Stimulated activated CD8-positive, alpha-beta memory T cell treated with anti-CD3 and anti-CD28 coated beads, Interleukin-15, amount 100 ng/mL, for 48 hours (primary cell): ENCODE results near the gene LMF2.
"Not testable (repeated sequence)": the region's sequence is repeated elsewhere in the genome, so short reads cannot be mapped to it uniquely, and the experiment has no call there.

ENCODE experiments used
- DNase-seq, 2 donors: peaks; one replicate each; pipeline ENCODE4 v3.0.0-alpha.2; 2020; ENCODE audit warnings: low read depth in 2 of 2

LMF2 gene

DNA sequence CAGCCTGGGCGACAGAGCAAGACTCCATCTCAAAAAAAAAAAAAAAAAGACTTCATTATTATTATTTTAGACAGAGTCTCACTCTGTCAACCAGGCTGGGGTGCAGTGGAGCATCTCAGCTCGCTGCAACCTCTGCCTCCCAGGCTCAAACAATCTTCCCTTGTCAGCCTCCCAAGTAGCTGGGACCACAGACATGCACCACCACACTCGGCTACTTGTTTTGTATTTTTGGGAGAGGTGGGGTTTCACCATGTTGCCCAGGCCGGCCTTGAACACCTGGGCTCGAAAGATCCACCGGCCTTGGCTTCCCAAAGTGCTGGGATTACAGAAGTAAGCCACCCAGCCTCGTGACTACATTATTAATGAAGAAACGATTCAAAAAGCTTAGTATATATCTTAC lies 27.6 kb upstream of the LMF2 start:
- no peak for DNase-seq

DNA sequence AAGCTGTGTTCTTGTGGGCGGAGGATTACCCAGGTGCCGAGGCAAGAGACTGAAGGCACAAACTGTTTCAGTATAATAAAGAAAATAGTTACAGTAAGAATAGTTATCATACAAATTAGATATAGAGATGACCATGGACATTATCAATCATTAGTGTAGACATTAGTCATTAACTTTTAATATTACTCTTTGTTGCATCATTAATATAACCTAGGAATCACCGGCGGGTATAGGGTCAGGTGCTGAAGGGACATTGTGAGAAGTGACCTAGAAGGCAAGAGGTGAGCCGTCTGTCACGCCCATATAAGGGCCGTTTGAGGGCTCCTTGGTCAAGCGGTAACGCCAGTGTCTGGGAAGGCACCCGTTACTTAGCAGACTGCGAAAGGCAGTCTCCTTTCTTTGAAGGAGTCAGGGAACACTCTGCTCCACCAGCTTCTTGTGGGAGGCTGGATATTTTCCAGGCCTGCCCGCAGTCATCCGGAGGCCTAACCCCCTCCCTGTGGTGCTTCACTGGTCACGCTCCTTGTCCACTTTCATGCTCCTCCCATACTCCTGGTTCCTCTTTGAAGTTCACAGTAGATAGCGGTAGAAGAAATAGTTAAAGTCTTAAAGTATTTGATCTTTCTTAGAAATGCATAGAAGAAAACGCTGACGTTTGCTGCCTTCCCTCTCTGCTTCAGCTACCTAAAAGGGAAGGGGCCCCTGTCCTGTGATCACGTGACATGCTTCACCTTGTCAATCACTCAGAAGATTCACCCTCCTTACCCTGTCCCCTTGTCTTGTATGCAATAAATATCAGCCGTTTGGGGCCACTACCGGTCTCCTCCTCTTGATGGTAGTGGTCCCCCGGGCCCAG lies 26.6 kb upstream of the LMF2 start:
- not testable (repeated sequence) for DNase-seq

DNA sequence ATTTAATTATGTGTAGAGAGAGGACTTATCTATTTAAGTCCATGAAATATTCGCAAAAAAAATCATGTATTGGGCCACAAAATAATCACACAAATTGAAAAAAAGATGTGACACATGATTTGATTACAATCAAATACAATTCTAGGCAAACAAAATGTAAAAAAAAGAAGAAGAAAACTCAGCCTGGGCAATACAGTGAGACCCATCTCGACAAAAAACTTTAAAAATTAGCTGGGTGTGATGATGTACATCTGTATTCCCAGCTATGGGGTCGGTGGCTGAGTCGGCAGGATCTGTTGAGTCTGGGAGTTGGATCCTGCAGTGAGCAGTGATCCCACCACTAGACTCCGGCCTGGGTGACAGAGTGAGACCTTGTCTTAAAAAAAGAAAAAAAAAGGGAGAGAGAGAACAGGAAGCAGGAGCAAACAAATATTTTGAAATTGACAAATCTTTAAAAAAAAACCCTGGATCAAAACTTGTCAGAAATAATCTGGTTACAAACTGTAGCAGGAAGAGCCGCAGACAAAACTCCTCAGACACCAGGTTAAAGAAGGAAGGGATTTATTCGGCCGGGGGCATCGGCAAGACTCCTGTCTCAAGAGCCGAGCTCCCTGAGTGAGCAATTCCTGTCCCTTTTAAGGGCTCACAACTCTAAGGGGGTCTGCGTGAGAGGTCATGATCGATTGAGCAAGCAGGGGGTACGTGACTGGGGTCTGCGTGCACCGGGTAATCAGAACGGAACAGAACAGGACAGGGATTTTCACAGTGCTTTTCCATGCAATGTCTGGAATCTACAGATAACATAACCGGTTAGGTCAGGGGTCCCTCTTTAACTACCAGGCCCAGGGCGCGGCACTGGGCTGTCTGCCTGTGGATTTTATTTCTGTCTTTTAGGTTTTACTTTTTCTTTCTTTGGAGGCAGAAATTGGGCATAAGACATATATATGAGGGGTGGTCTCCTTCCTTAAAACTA lies 25.6 kb upstream of the LMF2 start:
- no peak for DNase-seq

DNA sequence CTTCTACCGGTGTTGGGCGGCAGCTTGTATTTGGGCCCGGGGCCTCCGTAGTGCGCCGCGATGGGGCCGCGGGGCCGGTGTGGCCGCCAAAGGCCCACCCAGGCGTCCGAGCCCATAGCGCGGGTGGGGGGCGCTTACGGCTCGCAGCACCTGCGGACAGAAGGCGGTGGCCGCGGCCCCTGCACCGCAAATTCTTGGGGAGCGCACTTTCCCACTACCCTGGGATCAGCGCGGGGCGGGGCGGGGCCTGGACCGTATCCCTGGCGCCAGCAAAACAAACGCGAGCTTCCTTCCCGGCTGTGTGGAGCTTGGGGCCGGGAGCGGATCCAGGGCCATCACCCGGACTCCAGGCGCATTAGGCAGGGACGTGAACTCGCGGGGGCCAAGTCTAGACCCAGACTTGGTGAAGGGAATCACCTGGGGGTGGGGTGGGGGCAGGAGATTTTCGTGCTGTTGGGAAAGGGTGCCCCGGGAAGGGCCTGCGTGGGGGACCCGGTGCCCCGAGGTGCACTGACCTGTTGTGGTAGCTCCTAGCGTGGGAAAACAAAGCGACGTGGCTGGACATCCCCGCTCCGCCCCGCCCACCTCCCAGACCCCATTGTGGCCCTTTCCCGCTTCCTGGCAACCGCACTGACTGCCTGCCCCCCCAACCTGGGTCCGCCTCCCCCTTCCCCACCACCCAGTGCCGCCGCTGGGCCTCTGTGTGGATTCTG lies 24.6 kb upstream of the LMF2 start:
- DNase-seq = no peak

DNA sequence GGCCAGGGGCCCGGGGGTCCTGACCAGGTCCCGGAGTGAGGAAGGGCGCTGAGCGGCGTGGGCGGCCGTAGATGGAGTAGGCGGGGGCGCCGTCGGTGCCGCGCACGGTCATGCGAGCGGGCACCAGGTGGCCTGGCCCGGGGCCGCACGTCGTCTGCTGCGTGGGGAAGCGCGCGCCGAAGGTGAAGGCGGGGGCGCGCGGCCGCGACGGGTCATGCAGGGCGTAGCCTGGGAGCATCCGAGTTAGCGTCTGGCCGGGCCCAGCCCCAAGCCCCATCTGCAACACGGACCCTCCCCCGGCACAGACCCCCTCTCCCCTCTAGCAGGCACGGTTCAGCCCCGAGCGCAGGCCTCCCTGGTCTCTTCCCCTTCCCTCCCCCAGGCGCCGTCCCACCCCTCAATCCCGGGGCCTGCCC lies 24.1 kb upstream of the LMF2 start:
- DNase-seq = peak in 1 of 2 donors; percentile 73

DNA sequence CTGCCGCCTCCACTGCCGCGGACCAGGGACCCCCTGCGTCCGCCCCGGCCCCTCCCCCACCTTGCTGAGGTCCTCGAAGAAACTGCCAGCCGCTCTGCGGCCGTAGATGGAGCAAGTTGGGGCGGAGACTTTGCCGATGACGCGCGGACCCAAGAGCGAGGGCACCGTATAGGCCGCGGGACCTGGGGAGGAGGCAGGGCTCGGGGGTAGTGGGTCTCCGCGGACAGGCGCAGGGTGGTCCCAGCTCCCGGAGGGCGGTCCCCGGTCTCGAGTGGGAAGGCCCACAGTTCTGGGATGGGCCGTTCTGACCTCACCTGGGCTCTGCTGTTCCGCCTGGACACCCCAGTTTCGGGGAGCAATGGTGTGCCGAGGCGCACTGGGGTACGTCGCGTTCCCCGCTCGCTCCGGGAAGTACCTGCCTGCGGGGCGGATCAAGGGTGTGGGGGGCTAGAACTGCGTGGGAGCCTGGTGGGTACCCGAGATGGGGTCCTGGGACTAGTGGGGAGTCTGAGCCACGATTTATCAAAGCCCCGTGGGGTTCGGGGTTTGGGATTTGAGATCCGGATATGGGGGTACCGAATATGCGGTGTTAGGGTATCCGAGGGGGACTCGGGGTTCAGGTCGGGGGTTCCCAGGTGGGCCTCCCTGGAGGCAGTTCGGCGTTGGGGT lies 23.5 kb upstream of the LMF2 start:
- peak; percentile 75 to 81 for DNase-seq

DNA sequence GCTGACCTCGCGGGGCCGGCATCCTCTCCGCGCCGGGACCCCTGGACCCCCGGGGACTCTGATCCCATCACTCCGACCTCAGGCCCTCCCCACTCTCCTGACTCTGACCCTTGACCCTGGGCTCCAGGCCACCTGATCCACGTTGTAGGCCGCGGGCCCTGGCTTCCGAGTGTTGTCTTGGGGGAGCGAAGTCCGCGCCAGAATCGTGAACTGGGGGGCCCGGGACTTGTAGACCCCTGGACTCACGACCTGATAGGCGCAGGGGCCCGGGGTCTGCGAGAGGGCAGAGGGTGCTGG lies 23.0 kb upstream of the LMF2 start:
- DNase-seq = no peak

DNA sequence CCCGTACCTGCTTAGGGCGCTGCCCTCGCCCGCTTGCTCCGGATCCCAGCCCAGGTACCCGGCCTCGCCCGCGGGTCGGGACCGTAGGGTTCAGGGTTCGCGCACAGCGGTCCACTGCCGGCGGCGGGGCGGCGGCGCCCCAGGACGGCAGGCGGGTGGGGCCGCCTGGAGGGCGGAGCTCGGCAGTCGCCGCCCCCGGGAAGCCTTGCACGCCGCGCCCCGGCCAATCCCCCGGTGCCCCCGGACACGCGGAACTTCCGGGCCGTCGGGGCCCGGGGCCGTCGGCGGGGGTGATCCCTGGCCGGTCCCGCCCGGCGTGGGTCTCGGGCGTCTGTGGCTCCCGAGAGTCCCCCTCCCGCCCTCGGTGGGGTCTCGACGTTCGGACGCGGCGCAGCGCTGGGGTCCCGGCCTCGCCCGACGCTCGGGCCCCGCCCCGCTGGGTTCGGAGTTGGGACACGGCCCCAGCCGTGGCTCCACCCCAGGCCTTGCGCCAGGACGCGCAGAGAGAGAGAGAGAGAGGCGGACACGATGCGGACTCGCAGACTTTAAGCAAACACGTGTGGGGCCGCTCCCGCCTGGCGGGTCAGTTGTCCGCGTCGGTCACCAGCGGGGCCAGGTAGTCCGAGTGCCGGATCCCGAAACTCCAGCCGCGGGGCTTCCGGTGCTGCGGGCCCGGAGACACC lies 22.5 kb upstream of the LMF2 start, which contains the start of gene TYMP:
Gene TYMP, minus strand, starts transcription at position 116 of the 683 bp plus-strand sequence. CDS start 303 bp downstream, outside the sequence.
- peak in 1 of 2 donors; percentile 67 for DNase-seq

DNA sequence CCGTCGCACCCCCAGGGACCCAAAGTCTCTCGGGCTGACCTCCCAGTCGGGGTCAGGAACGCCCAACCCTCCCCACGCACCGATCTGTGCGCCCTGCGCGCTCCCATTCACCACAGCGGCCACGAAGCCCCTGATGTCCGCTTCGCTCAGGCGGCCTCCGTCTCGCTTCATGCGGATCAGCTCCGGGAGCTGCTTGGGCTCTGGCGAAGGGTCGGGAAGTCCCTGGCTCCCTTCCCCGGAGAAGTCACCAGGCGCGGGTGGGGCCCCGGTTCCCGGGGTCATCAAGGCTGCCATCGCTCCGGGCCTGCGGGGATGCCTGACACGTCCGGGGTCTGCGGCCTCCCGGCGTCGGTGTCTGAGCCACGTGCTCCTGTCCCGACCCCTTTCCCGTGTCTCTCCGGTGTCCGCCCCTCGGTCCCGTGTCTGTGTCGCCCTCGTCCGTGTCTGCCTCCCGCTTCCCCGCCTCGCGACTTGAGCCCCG lies 22.0 kb upstream of the LMF2 start:
- DNase-seq = no peak

DNA sequence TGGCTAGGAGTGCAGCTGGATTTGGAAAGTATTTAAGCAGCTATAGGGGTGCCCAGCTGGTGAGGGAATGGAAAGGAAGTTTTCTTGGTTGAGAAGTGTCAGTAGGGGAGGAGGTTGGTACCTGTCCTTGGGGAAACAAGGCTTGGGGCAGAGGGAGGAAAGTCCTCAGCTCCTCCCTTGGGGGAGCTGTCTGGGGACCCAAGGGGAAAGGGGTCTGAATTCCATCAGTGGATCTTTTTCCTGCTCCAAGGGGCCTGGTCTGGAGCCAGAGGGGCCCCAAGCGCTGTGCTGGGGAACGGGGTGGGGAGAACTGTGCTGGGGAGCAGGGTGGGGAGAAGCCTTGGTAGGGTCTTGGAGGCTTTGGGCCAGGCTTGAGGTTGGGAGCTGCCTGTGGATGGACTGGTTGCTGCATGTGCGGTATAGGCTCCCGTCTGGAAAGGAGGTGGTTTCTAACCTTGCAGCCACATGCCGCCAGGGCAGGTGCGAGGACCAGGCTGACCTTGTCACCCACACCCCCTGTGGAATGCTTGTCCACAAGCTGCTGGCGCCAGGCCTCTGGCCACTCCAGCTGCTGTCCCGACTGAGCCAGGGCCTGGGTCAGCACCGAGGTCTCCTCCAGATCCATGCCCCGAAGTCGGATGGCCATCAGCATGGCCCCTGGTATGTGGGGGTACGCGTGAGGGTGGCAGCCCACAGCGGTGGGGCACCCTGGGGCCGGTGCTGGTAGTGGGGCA lies 21.3 kb upstream of the LMF2 start:
- DNase-seq = no peak

DNA sequence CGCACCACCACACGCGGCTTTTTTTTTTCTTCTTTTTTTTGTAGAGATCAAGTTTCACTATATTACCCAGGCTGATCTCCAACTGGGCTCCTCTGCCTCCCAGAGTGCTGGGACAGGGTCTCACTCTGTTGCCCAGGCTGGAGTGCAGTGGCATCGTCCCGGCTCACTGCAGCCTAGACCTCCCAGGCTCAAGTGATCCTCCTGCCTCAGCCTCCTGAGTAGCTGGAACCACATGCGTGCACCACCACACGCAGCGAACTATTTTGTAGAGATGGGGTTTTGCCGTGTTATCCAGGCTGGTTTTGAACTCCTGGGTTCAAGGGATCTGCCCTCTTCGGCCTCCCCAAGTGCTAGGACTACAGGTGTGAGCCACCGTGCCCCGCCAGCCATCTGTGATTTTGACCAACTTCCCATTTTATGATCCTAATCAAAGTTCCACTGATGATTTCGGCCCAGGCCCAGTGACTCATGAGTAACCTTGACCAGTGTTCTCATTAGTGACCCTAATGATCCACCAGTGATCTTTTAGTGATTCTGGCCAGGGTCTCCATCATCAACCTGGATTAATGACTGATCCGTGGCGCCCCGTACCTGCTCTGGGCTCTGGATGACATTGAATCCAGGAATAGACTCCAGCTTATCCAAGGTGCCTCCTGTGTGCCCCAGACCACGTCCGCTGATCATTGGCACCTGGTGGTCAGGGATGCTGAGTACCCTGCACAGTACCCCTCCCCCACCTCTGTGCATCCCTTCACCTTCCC lies 20.6 kb upstream of the LMF2 start:
- DNase-seq = no peak

DNA sequence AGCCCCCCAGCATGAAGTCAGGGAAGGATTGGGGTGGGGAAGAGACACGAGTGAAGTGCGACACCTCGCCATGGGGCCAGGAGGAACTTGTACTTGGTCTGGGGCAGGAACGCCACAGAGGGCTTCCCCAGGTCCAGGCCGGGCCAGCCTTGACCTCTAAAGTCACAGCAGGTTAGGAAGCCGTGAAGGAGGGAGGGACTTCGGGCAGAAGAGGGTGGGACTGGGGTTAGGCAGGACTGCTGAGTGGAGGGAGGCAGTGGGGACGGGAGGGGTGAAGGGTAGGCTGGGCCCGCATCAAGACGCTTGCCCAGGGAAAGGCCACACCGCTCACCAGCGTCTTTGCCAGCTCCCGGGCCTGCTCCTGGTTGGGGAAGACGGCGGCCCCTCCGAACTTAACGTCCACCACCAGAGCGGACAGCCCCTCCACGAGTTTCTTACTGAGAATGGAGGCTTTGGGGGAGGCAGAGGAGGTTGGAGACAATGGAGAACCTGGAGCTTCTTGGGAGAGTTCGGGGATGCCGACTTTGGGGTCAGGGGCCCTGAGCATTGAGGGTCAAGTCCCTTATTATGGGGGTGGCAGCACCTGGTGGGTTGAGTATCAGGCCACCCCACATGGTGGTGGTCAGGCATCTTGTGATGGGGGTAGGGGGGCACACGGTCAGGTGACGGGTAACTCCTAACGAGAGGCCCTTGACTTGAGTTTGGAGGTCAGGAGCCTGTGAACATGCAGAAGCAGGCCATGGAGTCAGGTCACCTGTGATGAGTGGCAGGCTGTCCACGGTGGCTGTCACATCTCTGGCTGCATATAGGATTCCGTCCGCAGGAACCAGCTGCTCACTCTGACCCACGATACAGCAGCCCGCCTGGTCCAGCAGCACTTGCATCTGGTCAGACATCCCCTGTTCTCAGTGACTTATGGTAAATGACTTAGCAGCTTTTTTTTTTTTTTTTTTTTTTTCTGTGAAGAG lies 19.6 kb upstream of the LMF2 start:
- no peak for DNase-seq

DNA sequence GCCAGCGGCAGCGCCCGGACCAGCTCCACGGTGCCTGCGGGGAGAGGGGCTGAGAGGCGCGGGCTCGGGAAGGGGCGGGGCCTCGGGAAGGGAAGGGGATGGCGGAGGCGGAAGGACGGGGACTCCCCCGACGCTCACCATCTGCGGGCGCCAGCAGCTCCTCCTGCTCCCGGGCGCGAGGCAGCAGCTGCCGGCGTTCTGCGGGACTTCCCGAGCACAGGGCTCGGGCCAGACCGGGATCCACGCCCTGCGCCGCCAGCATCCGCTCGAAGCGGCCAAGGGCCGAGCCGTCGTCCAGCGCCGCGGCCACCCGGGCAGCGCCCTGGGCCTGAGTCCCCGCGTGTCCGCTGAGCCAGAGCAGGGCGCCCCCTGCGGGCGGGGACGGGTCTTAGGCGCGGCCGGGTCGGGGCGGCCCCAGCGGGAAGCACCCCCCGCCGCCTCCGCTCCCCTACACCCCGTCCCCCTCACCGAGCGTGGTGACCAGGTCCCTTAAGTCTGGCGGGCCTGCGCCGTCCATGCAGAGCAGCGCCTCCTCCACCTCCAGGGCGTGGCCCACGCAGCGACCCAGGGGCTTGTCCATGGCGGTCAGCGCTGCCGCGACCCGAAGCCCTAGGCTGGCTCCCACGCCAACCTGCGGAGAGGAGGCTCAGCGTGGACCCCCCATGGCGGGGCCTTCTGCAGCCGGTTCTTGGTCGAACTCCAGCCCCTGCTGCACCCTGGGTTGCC lies 18.8 kb upstream of the LMF2 start:
- DNase-seq = peak; percentile 83 to 85

DNA sequence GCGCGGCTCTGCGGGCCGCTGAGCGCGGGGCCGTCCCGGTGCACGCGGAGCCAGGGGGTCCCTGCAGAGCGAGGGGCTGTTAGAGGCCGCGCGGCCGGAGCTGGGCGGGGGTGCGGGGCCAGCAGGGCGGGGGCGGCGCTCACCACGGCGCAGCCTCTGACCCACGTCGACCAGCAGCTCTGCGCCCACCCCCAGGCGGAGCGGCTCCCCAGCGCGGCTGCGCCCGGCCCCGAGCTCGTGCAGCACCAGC lies 18.3 kb upstream of the LMF2 start:
- no peak for DNase-seq

DNA sequence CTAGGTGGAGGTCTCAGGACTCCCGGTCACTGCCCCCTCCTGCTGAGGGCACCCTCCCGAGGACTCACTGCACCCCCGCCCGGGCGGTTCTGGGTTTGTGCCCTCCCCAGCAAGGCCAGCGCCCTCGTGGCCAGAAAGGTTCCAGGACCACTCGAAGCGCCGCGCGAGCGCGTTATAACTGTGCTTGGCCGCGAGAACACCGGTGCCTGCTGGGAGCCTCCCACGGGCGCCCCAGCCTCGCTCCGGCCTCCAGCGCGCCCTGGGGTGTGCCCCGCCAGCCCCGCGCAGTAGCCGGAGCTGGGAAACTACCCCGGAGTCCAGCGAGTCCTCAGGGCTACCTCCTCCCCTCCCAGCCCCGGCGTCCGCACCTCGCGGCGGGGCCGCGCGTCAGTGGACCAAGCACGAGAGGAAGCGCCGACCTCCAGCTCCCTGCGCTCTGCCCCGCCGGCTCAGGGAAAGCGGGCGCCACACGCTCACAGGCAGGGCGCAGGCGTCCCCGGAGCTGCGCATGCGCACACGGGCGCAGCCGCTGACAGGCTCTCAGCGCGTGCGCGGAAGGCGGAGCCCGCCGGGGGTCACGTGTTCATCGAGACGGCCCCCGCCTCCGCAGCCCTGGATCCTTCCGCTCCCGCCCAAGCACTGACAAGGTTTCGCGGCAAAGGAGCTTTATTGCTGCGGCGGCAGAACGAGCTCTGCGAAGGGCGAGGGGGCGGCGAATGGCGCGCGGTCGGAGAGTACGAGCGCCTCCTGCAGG lies 17.8 kb upstream of the LMF2 start, which contains the start of gene SCO2:
Gene SCO2, minus strand, starts transcription at position 495 of the 754 bp plus-strand sequence. CDS start 1,187 bp downstream, outside the sequence.
- DNase-seq = peak; percentile 94 to 96

DNA sequence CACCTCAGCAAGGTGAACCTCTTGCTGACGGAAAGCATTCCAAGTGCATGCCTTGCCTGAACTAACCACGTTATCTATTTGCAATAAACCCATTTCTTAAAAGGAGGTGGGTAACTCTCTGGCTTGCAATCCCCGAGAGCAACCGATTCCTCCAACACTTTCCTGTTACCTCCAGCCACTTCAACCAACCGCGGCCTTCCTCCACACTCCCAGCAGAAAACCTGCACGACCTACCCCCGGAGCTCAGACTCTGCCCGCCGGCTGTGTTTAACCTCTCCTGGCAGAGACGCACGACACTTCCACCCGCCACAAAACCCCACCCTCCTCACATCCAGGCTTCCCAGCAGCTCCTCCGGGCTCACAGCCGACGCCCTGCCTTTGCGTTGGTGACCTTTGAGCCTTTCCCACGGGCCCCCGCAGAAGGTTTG lies 17.2 kb upstream of the LMF2 start:
- no peak for DNase-seq
